ENCODE results near the gene ASPSCR1.
"Not testable (repeated sequence)": the region's sequence is repeated elsewhere in the genome, so short reads cannot be mapped to it uniquely, and the experiment has no call there.

Gene ASPSCR1

GRCh38 chr17:81950501-81950900 is 26.9 kb upstream of the ASPSCR1 start:
- Histone ChIP-seq H3K9ac (ENCODE audit: low read length) (no peak overlapping the region), H3K36me3 (ENCODE audit: control insufficient read depth, insufficient read depth, low read length) (no peaks in the 10 kb centered on the region), H3K4me1 (ENCODE audit: control insufficient read depth, insufficient read depth, low read length) (no peaks in the 10 kb centered on the region), H3K4me3 (ENCODE audit: low read length) (no peak overlapping the region), H3K27ac (ENCODE audit: low read depth, low read length) (no peak overlapping the region), H3K27me3 (ENCODE audit: control insufficient read depth, insufficient read depth, low read length) (no peaks in the 10 kb centered on the region)

GRCh38 chr17:81951785-81952684 is 25.4 kb upstream of the ASPSCR1 start:
- no peak overlapping the region for H3K4me3 ChIP-seq (ENCODE audit: low read length)
- H3K27me3 ChIP-seq (ENCODE audit: control insufficient read depth, insufficient read depth, low read length) = peaks cover 3% of the 10 kb centered on the region
- H3K36me3 ChIP-seq (ENCODE audit: control insufficient read depth, insufficient read depth, low read length) = no peaks in the 10 kb centered on the region
- H3K27ac ChIP-seq (ENCODE audit: low read depth, low read length) = no peak overlapping the region
- no peak overlapping the region for H3K9ac ChIP-seq (ENCODE audit: low read length)
- H3K4me1 ChIP-seq (ENCODE audit: control insufficient read depth, insufficient read depth, low read length) = no peaks in the 10 kb centered on the region

- Histone ChIP-seq H3K4me3 (ENCODE audit: low read length) (no peak overlapping the region), H3K9ac (ENCODE audit: low read length) (no peak overlapping the region), H3K4me1 (ENCODE audit: control insufficient read depth, insufficient read depth, low read length) (no peaks in the 10 kb centered on the region), H3K27me3 (ENCODE audit: control insufficient read depth, insufficient read depth, low read length) (peaks cover 3% of the 10 kb centered on the region), H3K36me3 (ENCODE audit: control insufficient read depth, insufficient read depth, low read length) (no peaks in the 10 kb centered on the region), H3K27ac (ENCODE audit: low read depth, low read length) (no peak overlapping the region)
Observed at GRCh38 chr17:81952792-81953228, 24.6 kb upstream of the ASPSCR1 start.

- H3K27ac ChIP-seq (ENCODE audit: low read depth, low read length); H3K36me3 ChIP-seq (ENCODE audit: control insufficient read depth, insufficient read depth, low read length); H3K27me3 ChIP-seq (ENCODE audit: control insufficient read depth, insufficient read depth, low read length); H3K4me3 ChIP-seq (ENCODE audit: low read length); H3K9ac ChIP-seq (ENCODE audit: low read length); H3K4me1 ChIP-seq (ENCODE audit: control insufficient read depth, insufficient read depth, low read length): not testable (repeated sequence)
Observed at GRCh38 chr17:81953443-81953842, 24.0 kb upstream of the ASPSCR1 start.

- no peak overlapping the region for H3K9ac ChIP-seq (ENCODE audit: low read length)
- no peak overlapping the region for H3K27ac ChIP-seq (ENCODE audit: low read depth, low read length)
- no peaks in the 10 kb centered on the region for H3K4me1 ChIP-seq (ENCODE audit: control insufficient read depth, insufficient read depth, low read length)
- peaks cover 13% of the 10 kb centered on the region for H3K27me3 ChIP-seq (ENCODE audit: control insufficient read depth, insufficient read depth, low read length)
- no peaks in the 10 kb centered on the region for H3K36me3 ChIP-seq (ENCODE audit: control insufficient read depth, insufficient read depth, low read length)
- no peak overlapping the region for H3K4me3 ChIP-seq (ENCODE audit: low read length)
Observed at GRCh38 chr17:81954131-81955057, 23.0 kb upstream of the ASPSCR1 start.

- Histone ChIP-seq H3K9ac (ENCODE audit: low read length) (no peak overlapping the region), H3K4me1 (ENCODE audit: control insufficient read depth, insufficient read depth, low read length) (no peaks in the 10 kb centered on the region), H3K27me3 (ENCODE audit: control insufficient read depth, insufficient read depth, low read length) (peaks cover 17% of the 10 kb centered on the region), H3K36me3 (ENCODE audit: control insufficient read depth, insufficient read depth, low read length) (no peaks in the 10 kb centered on the region), H3K27ac (ENCODE audit: low read depth, low read length) (no peak overlapping the region), H3K4me3 (ENCODE audit: low read length) (no peak overlapping the region)
Observed at GRCh38 chr17:81955058-81955681, 22.3 kb upstream of the ASPSCR1 start.

- no peaks in the 10 kb centered on the region for H3K4me1 ChIP-seq (ENCODE audit: control insufficient read depth, insufficient read depth, low read length)
- peaks cover 19% of the 10 kb centered on the region for H3K27me3 ChIP-seq (ENCODE audit: control insufficient read depth, insufficient read depth, low read length)
- H3K4me3 ChIP-seq (ENCODE audit: low read length) = no peak overlapping the region
- no peaks in the 10 kb centered on the region for H3K36me3 ChIP-seq (ENCODE audit: control insufficient read depth, insufficient read depth, low read length)
- H3K27ac ChIP-seq (ENCODE audit: low read depth, low read length) = no peak overlapping the region
- no peak overlapping the region for H3K9ac ChIP-seq (ENCODE audit: low read length)
Observed at GRCh38 chr17:81955756-81956544, 21.5 kb upstream of the ASPSCR1 start.

- H3K4me1 ChIP-seq (ENCODE audit: control insufficient read depth, insufficient read depth, low read length) = no peaks in the 10 kb centered on the region
- peaks cover 23% of the 10 kb centered on the region for H3K27me3 ChIP-seq (ENCODE audit: control insufficient read depth, insufficient read depth, low read length)
- H3K9ac ChIP-seq (ENCODE audit: low read length) = no peak overlapping the region
- no peak overlapping the region for H3K27ac ChIP-seq (ENCODE audit: low read depth, low read length)
- H3K4me3 ChIP-seq (ENCODE audit: low read length) = no peak overlapping the region
- no peaks in the 10 kb centered on the region for H3K36me3 ChIP-seq (ENCODE audit: control insufficient read depth, insufficient read depth, low read length)
Observed at GRCh38 chr17:81956607-81957589, 20.5 kb upstream of the ASPSCR1 start.

GRCh38 chr17:81957691-81958432 is 19.6 kb upstream of the ASPSCR1 start:
- H3K9ac ChIP-seq (ENCODE audit: low read length) = no peak overlapping the region
- no peak overlapping the region for H3K4me3 ChIP-seq (ENCODE audit: low read length)
- H3K4me1 ChIP-seq (ENCODE audit: control insufficient read depth, insufficient read depth, low read length) = no peaks in the 10 kb centered on the region
- no peaks in the 10 kb centered on the region for H3K36me3 ChIP-seq (ENCODE audit: control insufficient read depth, insufficient read depth, low read length)
- no peak overlapping the region for H3K27ac ChIP-seq (ENCODE audit: low read depth, low read length)
- peaks cover 30% of the 10 kb centered on the region for H3K27me3 ChIP-seq (ENCODE audit: control insufficient read depth, insufficient read depth, low read length)

GRCh38 chr17:81958633-81959342 is 18.6 kb upstream of the ASPSCR1 start:
- Histone ChIP-seq H3K36me3 (ENCODE audit: control insufficient read depth, insufficient read depth, low read length) (no peaks in the 10 kb centered on the region), H3K4me1 (ENCODE audit: control insufficient read depth, insufficient read depth, low read length) (no peaks in the 10 kb centered on the region), H3K27ac (ENCODE audit: low read depth, low read length) (no peak overlapping the region), H3K4me3 (ENCODE audit: low read length) (no peak overlapping the region), H3K27me3 (ENCODE audit: control insufficient read depth, insufficient read depth, low read length) (peaks cover 35% of the 10 kb centered on the region), H3K9ac (ENCODE audit: low read length) (no peak overlapping the region)
